OCI-LY3 (cell line): ENCODE measurements around the gene FADS3.

Experiments
- CTCF ChIP-seq: fragments of 200-600, 300-600 bp; sonication (generic); IDR thresholded peaks from 2 replicates; pipeline ENCODE4 v1.5.1; 2014; ENCODE audit warnings: antibody characterized with exemption, low read length, low read depth
- EZH2phosphoT487 ChIP-seq: fragments of 200-600 bp; shearing (Covaris generic); IDR thresholded peaks from 2 replicates; pipeline ENCODE4 v1.6.1; 2018; ENCODE audit warnings: antibody characterized with exemption, mixed run types, low read depth

- no peak for TF ChIP-seq CTCF
- TF ChIP-seq EZH2phosphoT487, result no peak
Observed at GRCh38 chr11:61885784-61886580, 5.4 kb downstream of the FADS3 start.
